T-cell (primary cell): Measurements from ENCODE around the gene TBC1D4. TPM values are rescaled to one million over a fixed set of nuclear protein-coding genes. Genes with fewer than 3 reads are reported as not detected.

Experiments
- ATAC-seq, 4 experiments: fragments of 200-7000 bp in 3 of 4; fragments of 150-1000 bp in 1 of 4; cut with Tn5 transposase; replicated peaks in 1 of 4; 1 replicate in 3 of 4; 2 replicates in 1 of 4; pipeline ENCODE4 v1.10.0; 2021; ENCODE audit warnings: moderate library complexity in 3 of 4, mild to moderate bottlenecking in 2 of 4, moderate number of reproducible peaks in 1 of 4
- CTCF ChIA-PET, 2 donors: fragments of 300-600 bp; sonication (Branson Sonifier 250); formaldehyde crosslinking; loops; one replicate each; lab custom pipeline; 2022; ENCODE audit warnings: antibody characterized with exemption in 2 of 2; lab: Charles Lee
- POLR2A ChIA-PET, 2 donors: fragments of 300-600 bp; sonication (Branson Sonifier 250); formaldehyde crosslinking; loops; one replicate each; lab custom pipeline; 2022; ENCODE audit warnings: antibody characterized with exemption in 2 of 2; lab: Charles Lee
- DNase-seq, 35 experiments: peaks; one replicate each; pipeline versions ENCODE4 v3.0.0 to v3.0.0-alpha.2; 2013 to 2023
- H3K27ac ChIP-seq: one replicate; pipeline ENCODE4 v1.5.1; 2013; ENCODE audit warnings: low read length
- H3K27me3 ChIP-seq, 2 experiments: replicated peaks in 1 of 2; 1 replicate in 1 of 2; 2 replicates in 1 of 2; pipeline versions ENCODE4 v1.6.1 to v1.7.0; 2013; ENCODE audit warnings: low read length in 1 of 2, mixed read lengths in 1 of 2; ENCODE audit not compliant: control insufficient read depth in 2 of 2, insufficient read depth in 2 of 2; ENCODE audit errors: extremely low read depth in 1 of 2
- H3K36me3 ChIP-seq, 2 donors: 1 replicate in 1 of 2; 2 replicates in 1 of 2; pipeline versions ENCODE4 v1.6.1 to v1.7.0; 2013; ENCODE audit warnings: low read length in 1 of 2; ENCODE audit not compliant: control insufficient read depth in 2 of 2, insufficient read depth in 1 of 2; ENCODE audit errors: extremely low read depth in 1 of 2
- H3K4me1 ChIP-seq, 2 experiments: 1 replicate in 1 of 2; 2 replicates in 1 of 2; pipeline versions ENCODE4 v1.6.1 to v1.7.0; 2013; ENCODE audit warnings: low read length in 2 of 2, mixed read lengths in 1 of 2; ENCODE audit not compliant: insufficient read depth in 2 of 2, control insufficient read depth in 1 of 2; ENCODE audit errors: extremely low read depth in 1 of 2
- H3K4me3 ChIP-seq, 2 donors: 1 replicate in 1 of 2; 2 replicates in 1 of 2; pipeline versions ENCODE4 v1.5.1 to v1.7.0; 2013; ENCODE audit warnings: mild to moderate bottlenecking in 2 of 2, low read length in 1 of 2, moderate library complexity in 1 of 2; ENCODE audit not compliant: control insufficient read depth in 1 of 2; ENCODE audit errors: extremely low read depth in 1 of 2
- H3K9me3 ChIP-seq: 2 replicates; pipeline ENCODE4 v1.7.0; 2013
- H3K27ac Mint-ChIP-seq, 2 donors: one replicate each; pipeline ENCODE4 v1.8.0; 2020 to 2021; ENCODE audit warnings: mild to moderate bottlenecking in 2 of 2, mixed read lengths in 2 of 2
- H3K27me3 Mint-ChIP-seq, 2 donors: one replicate each; pipeline ENCODE4 v1.8.0; 2021 to 2022; ENCODE audit warnings: mixed read lengths in 2 of 2
- H3K36me3 Mint-ChIP-seq: one replicate; pipeline ENCODE4 v1.8.0; 2021; ENCODE audit warnings: mixed read lengths
- H3K4me1 Mint-ChIP-seq, 3 donors: one replicate each; pipeline ENCODE4 v1.8.0; 2020 to 2022; ENCODE audit warnings: mixed read lengths in 3 of 3, mild to moderate bottlenecking in 1 of 3
- H3K4me3 Mint-ChIP-seq, 3 donors: one replicate each; pipeline ENCODE4 v1.8.0; 2020 to 2022; ENCODE audit warnings: mild to moderate bottlenecking in 3 of 3, mixed read lengths in 3 of 3, moderate library complexity in 3 of 3
- H3K9me3 Mint-ChIP-seq, 3 donors: one replicate each; pipeline ENCODE4 v1.8.0; 2020 to 2022; ENCODE audit warnings: mixed read lengths in 3 of 3
- WGBS: methylation state at CpG from one replicate; pipeline ENCODE4 v1.1.5; 2013; ENCODE audit warnings: missing lambda C conversion rate; ENCODE audit not compliant: insufficient coverage; 5-methylcytosine and 5-hydroxymethylcytosine counted together
- total RNA-seq, 35 experiments: library from RNA in 6 of 35; stranded (reverse) in 6 of 35; fragments of 120-200 nt in 1 of 35; gene quantifications; one replicate each; pipeline versions ENCODE4 v1.2.1 to v1.2.4 and lab custom pipeline; 2013 to 2026

TBC1D4 gene
- total RNA-seq, 5 donors from 2014 or later (not counting 1 experiment from before 2014, with no cell fraction given): 45.7 to 67.9 (median 56.8) TPM

- ChIA-PET POLR2A (no interaction called here), CTCF (no interaction called here)
- Mint-ChIP-seq H3K36me3 (no peaks in the 10 kb centered on the region), H3K27ac (no peak overlapping the region), H3K4me1 (no peaks in the 10 kb centered on the region), H3K27me3 (peaks cover 0 to 3% of the 10 kb centered on the region in 2 donors), H3K9me3 (no peaks in the 10 kb centered on the region), H3K4me3 (no peak overlapping the region)
- 93% methylated on average over 2 of the region's 2 CpGs for WGBS
- DNase-seq (no peak), ATAC-seq (no peak)
- Histone ChIP-seq H3K4me1 (no peaks in the 10 kb centered on the region), H3K27ac (no peak overlapping the region), H3K36me3 (no peaks in the 10 kb centered on the region), H3K27me3 (no peaks in the 10 kb centered on the region), H3K9me3 (no peaks in the 10 kb centered on the region), H3K4me3 (no peak overlapping the region)
These were observed 67.7 kb downstream of the TBC1D4 start for GRCh38 chr13:75414036-75414827.

GRCh38 chr13:75411924-75412537, 69.9 kb downstream of the TBC1D4 start:
- peaks cover 0 to 4% of the 10 kb centered on the region in 2 donors for H3K27me3 Mint-ChIP-seq
- DNase-seq: no peak
- H3K4me1 Mint-ChIP-seq: no peaks in the 10 kb centered on the region
- no peaks in the 10 kb centered on the region for H3K27me3 ChIP-seq
- H3K9me3 Mint-ChIP-seq: no peaks in the 10 kb centered on the region
- WGBS: no CpG with 5 or more reads among the region's 4 CpGs
- ATAC-seq: no peak
- H3K36me3 ChIP-seq: no peaks in the 10 kb centered on the region
- H3K4me1 ChIP-seq: no peaks in the 10 kb centered on the region
- H3K36me3 Mint-ChIP-seq: no peaks in the 10 kb centered on the region
- CTCF ChIA-PET: interaction anchor here in 1 of 2 donors (0.6 kb wide), 1 partner anchor 43 kb away, joined by 3 read pairs; no protein-coding TSS in a partner anchor
- POLR2A ChIA-PET: no interaction called here
- no peaks in the 10 kb centered on the region for H3K9me3 ChIP-seq
- no peak overlapping the region for H3K4me3 Mint-ChIP-seq
- no peak overlapping the region for H3K27ac Mint-ChIP-seq
- no peak overlapping the region for H3K4me3 ChIP-seq
- H3K27ac ChIP-seq: no peak overlapping the region

DNA sequence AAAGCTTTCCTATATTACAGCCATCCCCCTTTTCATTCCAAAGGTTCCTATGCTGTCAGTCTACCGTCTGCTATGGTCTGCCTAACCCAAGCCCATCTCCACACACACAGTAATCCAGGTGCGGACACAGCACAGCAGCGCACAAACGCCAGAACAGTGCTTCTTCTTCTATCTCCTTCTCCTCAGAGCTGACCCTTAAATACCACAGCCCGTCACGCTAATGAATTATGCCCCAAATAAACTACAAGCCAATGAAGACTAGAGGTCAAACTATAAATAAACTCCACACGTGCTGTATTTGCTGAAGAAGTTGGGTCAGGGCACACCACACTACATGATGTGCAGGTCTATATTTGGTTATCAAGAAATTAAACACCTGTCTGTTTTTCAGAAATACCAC, 71.8 kb downstream of the TBC1D4 start:
- H3K27ac ChIP-seq: no peak overlapping the region
- Mint-ChIP-seq H3K27me3 (peaks cover 0 to 5% of the 10 kb centered on the region in 2 donors), H3K27ac (no peak overlapping the region), H3K4me3 (no peak overlapping the region), H3K36me3 (no peaks in the 10 kb centered on the region), H3K4me1 (no peaks in the 10 kb centered on the region), H3K9me3 (no peaks in the 10 kb centered on the region)
- ATAC-seq (no peak), DNase-seq (no peak)
- WGBS: 94% methylated on average over 2 of the region's 7 CpGs
- no peaks in the 10 kb centered on the region for H3K9me3 ChIP-seq
- CTCF ChIA-PET: interaction anchor here in 1 of 2 donors (0.6 kb wide), 1 partner anchor 38 kb away, joined by 4 read pairs; no protein-coding TSS in a partner anchor
- no peaks in the 10 kb centered on the region for H3K27me3 ChIP-seq
- H3K4me3 ChIP-seq: no peak overlapping the region
- no peaks in the 10 kb centered on the region for H3K4me1 ChIP-seq
- H3K36me3 ChIP-seq: no peaks in the 10 kb centered on the region
- POLR2A ChIA-PET: interaction anchor here in 1 of 2 donors (0.6 kb wide), 1 partner anchor 10 kb away, joined by 3 read pairs; no protein-coding TSS in a partner anchor

DNA sequence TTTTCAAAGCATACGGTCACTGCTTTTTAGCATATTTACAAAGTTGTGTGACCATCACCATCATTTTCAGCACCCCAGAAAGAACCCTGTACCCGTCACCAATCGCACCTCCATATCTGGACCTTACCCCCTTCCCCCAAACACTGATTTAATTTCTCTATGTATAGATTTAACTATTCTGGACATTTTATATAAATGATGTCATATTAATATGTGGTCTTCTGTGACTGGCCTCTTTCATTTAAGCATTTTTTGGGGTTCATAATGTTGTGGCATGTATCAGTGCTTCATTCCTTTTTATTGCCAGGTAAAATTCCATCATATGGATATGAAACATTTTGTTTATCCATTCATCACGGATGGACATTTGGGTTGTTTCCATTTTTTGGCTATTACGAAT, 74.0 kb downstream of the TBC1D4 start:
- Histone ChIP-seq H3K4me1 (no peaks in the 10 kb centered on the region), H3K27me3 (no peaks in the 10 kb centered on the region), H3K4me3 (no peak overlapping the region), H3K36me3 (no peaks in the 10 kb centered on the region), H3K27ac (no peak overlapping the region), H3K9me3 (no peaks in the 10 kb centered on the region)
- no peak overlapping the region for H3K4me3 Mint-ChIP-seq
- H3K9me3 Mint-ChIP-seq: no peaks in the 10 kb centered on the region
- no peaks in the 10 kb centered on the region for H3K4me1 Mint-ChIP-seq
- POLR2A ChIA-PET: no interaction called here
- peaks cover under 1 to 9% of the 10 kb centered on the region in 2 donors for H3K27me3 Mint-ChIP-seq
- CTCF ChIA-PET: no interaction called here
- WGBS: 100% methylated on average over 1 of the region's 5 CpGs
- H3K36me3 Mint-ChIP-seq: no peaks in the 10 kb centered on the region
- DNase-seq (no peak), ATAC-seq (no peak)
- H3K27ac Mint-ChIP-seq: no peak overlapping the region

DNA sequence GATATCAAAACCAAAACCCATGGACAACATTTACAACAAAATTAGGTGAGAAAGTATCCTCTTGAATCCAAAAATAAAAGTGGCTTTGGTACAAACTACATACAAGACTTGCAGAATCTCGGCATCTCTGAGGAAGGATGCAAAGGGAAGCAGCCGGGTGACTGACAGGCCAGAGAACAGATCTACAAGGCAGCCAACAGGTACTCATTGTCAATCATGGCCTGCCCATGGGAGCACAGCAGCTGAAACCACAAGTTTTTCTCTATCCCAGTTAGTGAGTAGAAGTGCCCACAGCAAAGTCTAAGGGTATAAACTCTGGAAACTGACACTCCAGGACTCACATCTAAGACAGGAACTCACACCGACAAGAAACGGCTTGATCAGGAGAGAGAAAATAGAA, 74.5 kb downstream of the TBC1D4 start:
- Histone ChIP-seq H3K27me3 (no peaks in the 10 kb centered on the region), H3K9me3 (no peaks in the 10 kb centered on the region), H3K36me3 (no peaks in the 10 kb centered on the region), H3K4me3 (no peak overlapping the region), H3K27ac (no peak overlapping the region), H3K4me1 (no peaks in the 10 kb centered on the region)
- Mint-ChIP-seq H3K36me3 (no peaks in the 10 kb centered on the region), H3K9me3 (no peaks in the 10 kb centered on the region), H3K27ac (no peak overlapping the region), H3K4me1 (no peaks in the 10 kb centered on the region), H3K4me3 (no peak overlapping the region), H3K27me3 (peaks cover 3 to 9% of the 10 kb centered on the region in 2 donors)
- DNase-seq: no peak
- CTCF ChIA-PET: no interaction called here
- POLR2A ChIA-PET: no interaction called here
- no peak for ATAC-seq
- WGBS: 86% methylated on average over 2 of the region's 4 CpGs

DNA sequence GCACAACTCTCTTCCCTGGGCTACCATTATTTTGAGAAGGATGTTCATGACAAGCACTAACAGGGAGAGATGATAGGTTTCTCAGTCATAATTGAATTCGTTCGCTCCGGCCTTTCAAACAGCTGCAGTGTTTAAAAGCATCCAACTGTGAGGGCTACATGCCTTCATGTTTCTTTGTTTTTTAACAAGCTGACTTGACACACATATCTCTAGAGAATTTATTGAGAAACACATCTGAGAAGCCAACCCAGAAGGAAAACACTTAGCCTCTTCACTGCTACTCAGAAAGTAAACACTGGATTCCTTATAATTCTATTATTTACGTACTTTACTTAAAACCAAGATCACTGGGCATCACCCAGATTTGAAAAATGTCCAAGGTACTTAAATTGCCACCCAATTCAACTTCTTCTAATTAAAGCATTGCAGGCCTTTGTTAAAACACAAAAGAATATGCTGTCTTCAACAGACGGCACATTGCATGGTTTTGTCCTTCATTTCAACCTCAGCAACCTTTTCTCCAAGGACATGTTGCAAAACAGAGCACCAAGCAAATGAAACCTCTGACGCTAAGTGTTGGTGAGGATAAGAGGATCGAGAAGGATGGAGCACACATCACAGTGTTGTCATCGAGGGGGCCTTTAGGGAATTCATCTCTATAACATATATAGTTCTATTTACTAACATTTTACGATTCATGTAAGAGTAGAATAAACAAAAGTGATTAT, 75.8 kb downstream of the TBC1D4 start:
- Mint-ChIP-seq H3K27ac (no peak overlapping the region), H3K36me3 (no peaks in the 10 kb centered on the region), H3K4me3 (no peak overlapping the region), H3K27me3 (peaks cover 3 to 9% of the 10 kb centered on the region in 2 donors), H3K4me1 (no peaks in the 10 kb centered on the region), H3K9me3 (no peaks in the 10 kb centered on the region)
- Histone ChIP-seq H3K4me1 (no peaks in the 10 kb centered on the region), H3K4me3 (no peak overlapping the region), H3K9me3 (no peaks in the 10 kb centered on the region), H3K36me3 (no peaks in the 10 kb centered on the region), H3K27ac (no peak overlapping the region), H3K27me3 (no peaks in the 10 kb centered on the region)
- ATAC-seq (no peak), DNase-seq (no peak)
- CTCF ChIA-PET: no interaction called here
- POLR2A ChIA-PET: no interaction called here
- no CpG with 5 or more reads among the region's 9 CpGs for WGBS
